COLO668 (cell line): Measurements from ENCODE around the gene GYG2.
A peak's percentile ranks its signal among the peaks of the same experiment; 100 is the strongest.
"Not testable (repeated sequence)": the region's sequence is repeated elsewhere in the genome, so short reads cannot be mapped to it uniquely, and the experiment has no call there.

Source experiments
- DNase-seq: peaks from one replicate; lab custom pipeline; 2025; ENCODE audit not compliant: unreplicated experiment; lab: John Stamatoyannopoulos, UW

GYG2 gene

DNA sequence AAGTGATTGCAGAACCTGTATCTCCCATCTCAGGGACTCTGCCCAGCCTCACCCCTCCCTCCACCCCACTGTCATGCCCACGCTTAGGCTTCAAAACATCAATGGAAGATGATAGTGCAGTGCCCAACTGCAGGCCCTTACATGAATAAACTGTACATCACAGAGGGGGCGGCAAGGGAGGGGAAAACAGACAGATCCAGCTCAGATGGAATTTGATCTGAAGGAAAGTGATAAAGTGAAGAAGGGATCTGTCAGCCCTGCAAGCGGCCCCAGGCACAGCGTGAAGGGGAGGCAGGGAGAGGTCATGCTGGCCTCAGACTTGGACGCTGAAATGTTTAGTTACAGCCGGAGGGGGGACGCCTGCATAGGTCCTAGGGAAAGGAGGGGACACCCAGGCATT, 38.5 kb downstream of the GYG2 start:
- DNase-seq: no peak

DNA sequence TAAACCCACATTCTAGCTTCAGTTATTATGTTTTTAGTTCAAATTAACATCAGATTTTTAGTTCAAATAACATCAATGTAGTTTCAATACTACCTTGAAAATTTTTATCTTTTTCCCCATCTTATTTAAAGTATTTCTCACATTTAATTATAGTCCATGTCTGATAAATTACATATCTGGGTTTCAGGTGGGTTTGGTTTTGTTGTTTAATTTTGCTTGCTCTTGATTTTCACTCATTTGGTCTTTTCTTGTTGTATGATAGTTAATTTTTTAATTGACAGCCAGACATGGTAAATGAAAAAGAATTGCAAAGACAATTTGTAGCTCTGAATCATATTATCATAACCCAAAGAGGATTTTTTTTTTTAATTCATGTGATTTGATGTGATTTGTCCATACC, 41.9 kb downstream of the GYG2 start:
- DNase-seq: no peak

- DNase-seq: no peak
These were observed 43.1 kb downstream of the GYG2 start for GRCh38 chrX:2871831-2872230.

GRCh38 chrX:2872671-2873277, 44.0 kb downstream of the GYG2 start:
- DNase-seq: no peak

DNA sequence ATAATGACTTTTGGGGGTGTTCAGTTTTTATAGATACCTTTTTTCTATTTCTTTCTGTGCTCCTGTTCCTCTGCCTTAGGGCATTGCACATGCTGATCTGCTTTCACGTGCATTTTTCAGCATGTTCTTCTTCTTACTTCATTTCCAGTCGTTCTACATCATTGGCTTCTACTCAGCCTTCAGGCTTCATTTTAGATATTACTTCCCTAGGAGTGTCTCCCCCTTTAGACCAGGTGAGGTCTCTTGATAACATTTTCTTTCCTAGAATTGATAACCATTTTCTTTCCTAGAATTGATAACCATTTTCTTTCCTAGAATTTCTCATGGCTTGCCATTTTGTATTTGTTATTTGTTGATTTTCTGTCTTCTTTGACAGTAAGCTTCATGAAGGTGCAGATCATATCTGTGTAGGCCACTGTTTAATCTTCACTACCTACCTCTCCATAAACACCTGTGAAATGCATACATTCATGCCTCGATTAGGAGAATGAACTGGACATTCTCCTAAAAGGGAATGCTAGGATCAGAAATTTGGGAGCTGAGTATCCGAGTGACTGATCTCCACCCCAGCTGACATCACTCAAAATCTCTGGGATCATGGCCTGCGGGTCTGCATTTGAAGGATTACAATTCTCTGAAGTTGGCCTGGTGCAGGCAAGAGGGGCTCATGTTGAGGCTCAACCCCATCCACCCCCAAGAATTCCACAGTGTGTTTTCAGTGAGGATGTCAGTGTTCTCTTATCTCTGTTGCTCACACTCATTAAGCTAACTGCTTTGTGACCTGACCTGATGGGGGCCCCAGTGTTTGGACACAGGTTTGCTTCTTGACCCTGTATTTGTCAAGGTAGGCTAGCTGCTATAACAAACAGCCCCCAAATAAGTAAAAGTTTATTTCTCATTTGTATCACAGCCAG, 45.7 kb downstream of the GYG2 start:
- no peak for DNase-seq

- no peak for DNase-seq
These were observed 46.4 kb downstream of the GYG2 start for GRCh38 chrX:2875136-2875481.

GRCh38 chrX:2875798-2876399, 47.2 kb downstream of the GYG2 start:
- no peak for DNase-seq

DNA sequence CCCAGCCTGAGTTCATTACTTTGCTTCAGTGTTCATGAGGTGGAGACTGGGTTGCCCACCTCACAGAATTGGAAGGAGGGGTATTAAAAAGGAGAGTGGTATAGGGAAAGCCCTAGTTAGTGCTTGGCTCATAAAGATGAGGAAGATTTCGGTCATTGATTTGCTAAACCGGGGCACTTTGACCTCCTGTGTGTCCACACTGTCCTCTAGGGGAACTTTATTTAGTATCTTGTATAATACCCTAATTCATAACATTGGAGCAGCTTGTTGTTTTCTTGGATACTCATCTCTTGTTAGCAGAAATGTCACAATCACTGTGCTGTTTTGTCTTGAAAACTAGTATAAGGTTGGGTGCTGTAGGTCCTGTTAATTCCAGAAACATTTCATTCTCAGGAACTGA, 49.8 kb downstream of the GYG2 start:
- no peak for DNase-seq

- DNase-seq: no peak
These were observed 50.9 kb downstream of the GYG2 start for GRCh38 chrX:2879670-2880069.

DNA sequence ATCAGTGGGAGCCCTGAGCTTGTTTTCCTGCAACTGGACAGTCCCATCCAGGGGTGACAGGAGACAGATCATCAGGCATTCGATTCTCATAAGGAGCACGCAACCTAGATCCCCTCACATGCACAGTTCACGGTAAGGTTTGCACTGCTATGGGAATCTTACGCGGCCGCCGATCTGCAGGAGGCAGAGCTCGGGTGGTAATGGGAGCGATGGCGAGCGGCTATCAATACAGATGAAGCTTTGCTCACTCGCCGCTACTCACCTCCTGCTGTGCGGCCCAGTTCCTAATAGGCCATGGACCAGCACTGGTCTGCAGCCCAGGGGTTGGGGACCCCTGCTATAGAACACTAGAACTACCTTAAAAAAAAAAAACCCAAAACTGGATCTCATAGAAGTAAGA, 55.0 kb downstream of the GYG2 start:
- DNase-seq: no peak

DNA sequence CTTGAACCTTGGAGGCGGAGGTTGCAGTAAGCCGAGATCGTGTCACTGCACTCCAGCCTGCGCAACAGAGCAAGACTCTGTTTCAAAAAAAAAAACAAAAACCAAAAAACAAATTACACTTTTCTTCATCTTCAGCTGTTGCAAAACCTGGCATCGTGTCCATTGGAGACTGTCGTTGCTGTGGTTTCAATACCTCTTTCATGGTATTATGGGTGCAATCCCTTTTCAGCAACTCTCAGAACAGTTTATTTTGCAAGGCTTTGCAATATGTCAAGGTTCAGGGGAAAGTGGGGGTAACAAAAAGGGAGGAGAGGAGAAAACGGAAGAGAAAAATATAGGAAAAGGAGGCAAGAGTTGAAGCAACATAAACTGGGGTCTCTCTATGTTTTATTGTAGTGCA, 59.6 kb downstream of the GYG2 start:
- DNase-seq: no peak

GRCh38 chrX:2889045-2889605, 60.4 kb downstream of the GYG2 start:
- DNase-seq: no peak

- not testable (repeated sequence) for DNase-seq
These were observed 61.2 kb downstream of the GYG2 start for GRCh38 chrX:2889706-2890490.

GRCh38 chrX:2890536-2891460, 62.1 kb downstream of the GYG2 start:
- DNase-seq: not testable (repeated sequence)

GRCh38 chrX:2892816-2893215, 64.1 kb downstream of the GYG2 start:
- no peak for DNase-seq

DNA sequence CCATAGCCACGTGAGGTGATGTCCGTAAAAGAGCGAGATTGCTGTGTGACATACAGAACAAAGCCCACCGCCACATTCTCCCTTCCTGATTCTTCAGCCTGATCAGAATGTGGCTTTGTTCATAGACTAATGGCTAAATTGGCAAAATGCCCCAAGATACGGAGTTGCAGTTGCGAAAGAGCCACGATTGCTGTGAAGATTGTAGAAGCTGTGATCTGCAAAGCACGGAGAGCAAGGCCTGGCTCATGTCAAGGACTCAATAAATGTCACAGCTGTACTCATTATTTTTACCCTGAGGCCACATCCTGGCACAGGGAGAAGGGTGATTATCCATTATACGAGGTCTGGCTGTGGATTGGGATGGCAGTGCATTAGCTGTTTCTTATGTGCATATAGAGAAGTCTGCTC, 66.2 kb downstream of the GYG2 start:
- DNase-seq: no peak

DNA sequence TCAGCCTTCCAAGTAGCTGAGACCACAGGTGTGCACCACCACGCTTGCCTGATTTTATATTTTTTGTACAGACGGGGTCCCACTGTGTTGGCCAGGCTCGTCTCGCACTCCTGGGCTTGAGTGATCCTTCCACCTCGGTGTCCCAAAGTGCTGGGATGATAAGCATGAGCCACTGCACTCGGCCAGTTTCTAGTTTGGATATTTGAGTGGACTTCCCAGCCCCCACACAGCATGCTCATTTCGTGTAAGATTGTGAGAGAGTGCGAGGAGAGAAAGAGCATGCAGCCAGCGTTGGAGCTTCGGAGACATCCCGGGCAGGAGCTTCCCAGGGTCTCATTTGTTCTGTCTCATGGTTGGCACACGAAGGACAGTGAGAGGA, 68.6 kb downstream of the GYG2 start:
- DNase-seq: no peak

DNA sequence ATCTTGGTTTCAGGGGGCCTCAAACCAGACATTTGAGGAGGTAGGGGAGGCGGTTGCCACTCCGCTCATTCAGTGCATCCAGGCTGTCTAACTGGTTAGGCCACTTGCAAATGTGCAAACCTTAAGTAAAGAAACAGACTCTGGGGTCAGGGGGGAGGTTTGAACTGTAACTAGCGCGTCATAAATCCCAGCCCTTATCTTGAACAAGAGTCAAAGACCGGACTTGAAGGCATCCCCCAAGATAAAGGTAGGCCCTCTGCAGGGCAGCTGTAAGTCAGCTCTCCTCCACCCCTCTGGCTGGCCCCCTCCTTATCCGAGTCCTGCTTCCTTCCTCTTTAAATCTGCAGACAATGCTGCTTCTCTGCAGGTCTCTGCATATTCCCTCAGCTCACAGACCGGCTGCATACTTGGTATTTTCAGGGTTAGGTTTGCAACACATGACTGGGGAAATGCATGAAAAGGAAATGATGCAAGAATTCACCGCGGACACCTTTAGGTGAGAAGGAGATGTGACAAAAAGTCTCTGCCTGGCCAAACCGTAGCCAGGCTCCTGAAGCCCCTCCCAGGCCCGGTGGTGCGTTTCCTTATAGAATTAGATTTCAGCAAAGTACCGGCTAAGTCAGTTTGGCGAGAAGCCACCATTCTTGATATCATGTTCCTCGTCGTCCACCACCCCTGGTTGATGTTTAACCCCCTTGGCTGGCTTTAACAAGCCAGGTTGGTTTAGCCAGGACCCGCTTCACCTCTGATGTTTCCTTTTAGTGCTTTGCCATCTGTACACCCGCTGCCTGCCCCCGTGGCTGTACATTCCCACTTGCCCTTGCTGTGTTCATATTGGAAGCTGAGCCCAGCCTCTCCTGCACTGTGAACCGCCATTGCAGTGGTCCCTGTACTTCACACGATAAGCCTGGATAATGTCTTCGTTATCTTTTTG, 69.2 kb downstream of the GYG2 start:
- DNase-seq: peak; percentile 59
